Activated CD4-positive, alpha-beta T cell treated with anti-CD3 and anti-CD28 coated beads, Interleukin-2, amount 50 U/mL, for 48 hours (primary cell): ENCODE data around the gene ARFIP1.
"Not testable (repeated sequence)": the region's sequence is repeated elsewhere in the genome, so short reads cannot be mapped to it uniquely, and the experiment has no call there.

ENCODE experiments used
- DNase-seq, 2 experiments: peaks; one replicate each; pipeline ENCODE4 v3.0.0-alpha.2; 2020

The ARFIP1 gene

GRCh38 chr4:152779513-152780266 lies at the start of gene ARFIP1, which contains the start of gene TIGD4:
Gene ARFIP1, plus strand, starts transcription at chr4:152779954. Its CDS starts 49,680 bp downstream, at chr4:152829634.
Gene TIGD4, minus strand, starts transcription at chr4:152779730. Its CDS starts 8,726 bp downstream, at chr4:152771004.
- peak; percentile 95 to 97 for DNase-seq

- no peak for DNase-seq
Observed at GRCh38 chr4:152731997-152732396, 47.8 kb upstream of the ARFIP1 start.

DNA sequence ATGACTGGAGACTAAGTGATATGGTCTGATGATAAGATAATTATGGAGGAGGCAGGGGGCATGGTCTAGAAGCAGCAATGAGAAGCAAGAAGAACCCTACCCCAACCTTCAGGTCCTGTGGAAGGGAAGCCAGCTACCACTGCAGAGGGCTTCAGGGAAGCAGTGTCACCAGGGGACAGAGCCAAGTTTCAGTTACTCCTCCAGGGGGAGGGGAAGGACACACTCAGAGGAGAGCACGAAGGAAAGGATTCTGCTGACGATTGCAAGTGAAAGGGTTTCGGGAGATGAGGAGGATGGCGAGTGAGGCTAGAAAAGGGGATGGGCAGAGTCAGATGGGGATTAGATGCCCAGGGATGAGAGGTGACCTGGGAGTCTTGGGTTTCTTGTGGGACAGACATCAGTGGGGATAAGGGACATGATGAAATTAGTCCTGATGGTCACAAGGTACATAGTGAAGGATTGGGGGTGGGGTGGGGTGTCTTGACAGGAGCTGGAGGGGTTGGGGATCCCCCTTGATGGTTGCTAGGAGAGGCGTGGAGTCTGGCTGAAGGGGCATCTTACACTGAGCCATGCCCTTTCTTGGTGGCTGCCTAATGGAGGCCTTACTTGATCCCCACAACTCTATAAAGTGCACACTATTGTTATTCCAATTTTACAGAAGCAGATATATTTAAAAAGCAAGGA lies 45.6 kb upstream of the ARFIP1 start:
- no peak for DNase-seq

DNA sequence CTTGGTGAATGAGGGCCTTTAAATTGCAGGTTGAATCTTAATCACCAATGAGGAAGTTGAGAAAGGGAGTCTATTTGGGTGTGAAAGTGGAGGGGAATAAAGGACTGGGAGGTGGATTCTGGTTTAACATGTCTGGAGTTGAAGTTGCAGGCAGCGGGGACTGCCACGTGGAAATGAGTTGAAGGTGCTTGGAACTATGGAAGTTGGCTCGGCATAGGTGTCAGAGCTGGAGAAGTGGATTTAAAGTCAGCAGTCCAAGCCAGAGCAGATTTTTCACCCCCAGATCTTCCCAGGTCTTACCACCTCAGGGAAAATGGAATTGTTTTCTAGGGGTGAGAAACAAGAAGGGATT lies 45.1 kb upstream of the ARFIP1 start:
- DNase-seq = no peak

GRCh38 chr4:152735396-152735859 lies 44.3 kb upstream of the ARFIP1 start:
- no peak for DNase-seq

DNA sequence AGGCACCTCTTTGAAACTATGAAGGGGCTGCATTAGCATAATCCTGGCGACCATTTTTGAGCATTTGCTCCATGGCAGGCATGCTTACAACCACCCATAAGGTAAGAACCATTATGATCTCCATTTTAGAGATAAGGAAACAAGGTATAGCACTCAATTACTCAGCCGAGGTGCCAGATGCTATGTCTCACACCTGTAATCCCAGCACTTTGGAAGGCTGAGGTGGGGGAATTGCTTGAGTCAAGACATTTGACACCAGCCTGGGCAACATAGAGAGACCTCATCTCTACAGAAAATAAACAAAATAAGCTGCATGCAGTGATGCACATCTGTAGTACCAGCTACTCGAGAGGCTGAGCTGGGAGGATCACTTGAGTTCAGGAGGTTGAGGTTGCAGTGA lies 43.8 kb upstream of the ARFIP1 start:
- no peak for DNase-seq

DNA sequence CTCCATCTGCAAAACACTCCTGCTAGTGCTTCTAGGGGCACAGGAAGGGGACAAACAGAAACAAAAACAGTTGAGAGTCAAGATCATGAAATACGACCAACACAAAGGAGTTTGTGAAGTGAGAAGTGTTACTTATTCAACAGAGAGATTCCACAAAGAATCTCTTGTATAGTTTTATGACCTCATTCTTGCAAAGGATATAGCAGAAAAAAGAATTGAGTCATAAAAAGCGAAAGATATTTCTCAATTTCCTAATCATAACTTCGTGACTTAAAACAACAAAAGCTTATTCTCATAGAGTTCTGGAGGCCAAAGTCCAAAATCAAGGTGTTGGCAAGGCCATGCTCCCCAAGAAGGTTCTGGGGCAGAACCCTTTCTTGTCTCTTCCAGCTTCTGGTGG lies 40.9 kb upstream of the ARFIP1 start:
- DNase-seq = no peak

DNA sequence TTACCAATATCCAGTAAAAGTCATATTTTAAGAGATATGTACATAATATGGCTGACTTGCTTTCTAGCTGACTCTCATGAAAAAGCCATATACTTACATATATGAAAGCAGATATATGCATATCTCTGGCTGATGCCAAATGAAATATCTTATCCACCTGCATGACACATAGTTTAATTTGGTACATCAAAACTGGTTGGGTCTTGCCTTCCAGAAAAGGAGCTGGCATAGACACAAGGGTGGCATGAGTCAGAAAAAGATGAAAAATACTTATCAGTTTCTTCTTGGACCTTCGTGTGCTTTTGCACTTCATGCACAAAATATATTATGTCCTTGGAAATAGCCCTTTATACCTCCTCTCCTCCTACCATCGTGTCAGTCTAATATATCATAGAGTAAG lies 32.3 kb upstream of the ARFIP1 start:
- no peak for DNase-seq

DNA sequence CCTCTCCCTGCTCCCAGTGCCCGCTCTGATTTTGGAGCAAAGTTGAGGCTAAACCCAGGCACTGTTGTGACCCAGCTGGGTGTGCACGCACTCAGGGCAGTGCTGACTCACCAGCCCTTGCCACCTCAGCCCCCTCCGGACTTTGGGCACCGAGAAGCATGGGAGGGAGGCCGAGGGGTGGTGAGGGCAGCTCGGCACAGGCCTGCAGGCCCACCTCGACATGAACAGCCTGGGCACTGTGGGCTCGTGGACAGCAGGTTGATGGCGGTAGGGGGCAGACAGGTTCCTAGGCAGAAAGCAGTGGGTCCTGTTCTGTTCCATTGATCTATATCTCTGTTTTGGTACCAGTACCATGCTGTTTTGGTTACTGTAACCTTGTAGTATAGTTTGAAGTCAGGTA lies 31.1 kb upstream of the ARFIP1 start:
- DNase-seq = no peak

GRCh38 chr4:152763796-152764195 lies 16.0 kb upstream of the ARFIP1 start:
- no peak for DNase-seq

GRCh38 chr4:152765069-152765737 lies 14.6 kb upstream of the ARFIP1 start:
- DNase-seq = not testable (repeated sequence)

DNA sequence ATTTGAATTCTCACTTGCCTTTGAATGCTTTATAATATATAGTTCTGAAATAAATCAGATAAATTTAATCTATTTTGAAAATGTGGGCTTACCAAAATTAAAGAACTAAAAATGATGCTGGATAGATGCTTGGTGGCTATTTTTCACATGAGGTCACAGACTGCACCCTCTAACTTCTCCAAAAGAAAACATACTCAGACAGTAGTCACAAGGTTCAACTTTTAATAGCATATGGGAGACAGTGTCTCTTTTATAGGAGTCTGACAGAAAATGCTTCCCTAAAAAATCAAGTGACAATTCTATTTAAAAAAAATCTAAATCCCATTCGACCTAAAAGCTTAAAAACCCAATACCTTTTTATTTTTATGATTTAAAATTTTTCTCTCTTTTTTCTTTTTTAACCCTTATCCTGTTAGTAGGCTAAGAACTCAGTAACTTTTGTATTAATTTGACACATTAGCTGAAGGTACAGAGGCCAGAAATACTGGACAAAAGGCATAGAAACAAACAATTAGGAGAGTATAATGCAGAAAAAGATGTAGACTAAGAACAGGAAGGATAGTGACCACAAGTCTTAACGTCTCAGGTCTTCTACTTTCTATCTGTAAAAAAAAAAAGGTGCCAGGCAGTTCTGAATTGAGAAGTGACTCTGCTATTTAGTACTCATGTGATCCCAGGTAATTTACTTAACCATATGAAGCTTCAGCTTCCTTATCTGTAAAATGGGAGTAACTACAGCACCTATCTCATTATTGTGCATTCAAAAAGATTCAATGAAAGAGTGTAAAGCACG lies 7.8 kb upstream of the ARFIP1 start:
- no peak for DNase-seq

DNA sequence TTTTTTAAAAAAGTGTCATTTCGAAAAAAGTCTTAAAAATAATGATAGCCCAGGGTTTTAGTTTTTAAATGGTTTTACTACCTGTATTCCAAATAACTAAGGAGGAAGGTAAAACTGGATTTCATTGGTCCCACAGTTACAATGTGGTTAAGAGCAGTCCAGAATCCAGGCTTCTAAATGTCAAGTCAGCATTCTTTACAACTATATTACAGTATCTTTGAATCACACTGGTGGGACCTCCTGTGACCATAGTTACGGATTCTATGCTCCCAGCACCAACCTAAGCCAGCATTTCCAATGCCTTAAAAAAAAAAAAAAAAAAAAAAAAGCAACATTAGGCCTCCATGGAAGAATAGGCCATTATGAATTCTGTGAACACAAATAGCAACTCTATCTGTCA lies 6.4 kb upstream of the ARFIP1 start:
- DNase-seq = no peak

GRCh38 chr4:152773953-152774352 lies 5.8 kb upstream of the ARFIP1 start:
- no peak for DNase-seq

- no peak for DNase-seq
Observed at GRCh38 chr4:152776352-152776751, 3.4 kb upstream of the ARFIP1 start.

- no peak for DNase-seq
Observed at GRCh38 chr4:152777488-152777887, 2.3 kb upstream of the ARFIP1 start.

- peak; percentile 36 to 47 for DNase-seq
Observed at GRCh38 chr4:152778656-152779512, 870 bp upstream of the ARFIP1 start.

GRCh38 chr4:152780267-152780778 lies 569 bp downstream of the ARFIP1 start:
- DNase-seq = no peak

DNA sequence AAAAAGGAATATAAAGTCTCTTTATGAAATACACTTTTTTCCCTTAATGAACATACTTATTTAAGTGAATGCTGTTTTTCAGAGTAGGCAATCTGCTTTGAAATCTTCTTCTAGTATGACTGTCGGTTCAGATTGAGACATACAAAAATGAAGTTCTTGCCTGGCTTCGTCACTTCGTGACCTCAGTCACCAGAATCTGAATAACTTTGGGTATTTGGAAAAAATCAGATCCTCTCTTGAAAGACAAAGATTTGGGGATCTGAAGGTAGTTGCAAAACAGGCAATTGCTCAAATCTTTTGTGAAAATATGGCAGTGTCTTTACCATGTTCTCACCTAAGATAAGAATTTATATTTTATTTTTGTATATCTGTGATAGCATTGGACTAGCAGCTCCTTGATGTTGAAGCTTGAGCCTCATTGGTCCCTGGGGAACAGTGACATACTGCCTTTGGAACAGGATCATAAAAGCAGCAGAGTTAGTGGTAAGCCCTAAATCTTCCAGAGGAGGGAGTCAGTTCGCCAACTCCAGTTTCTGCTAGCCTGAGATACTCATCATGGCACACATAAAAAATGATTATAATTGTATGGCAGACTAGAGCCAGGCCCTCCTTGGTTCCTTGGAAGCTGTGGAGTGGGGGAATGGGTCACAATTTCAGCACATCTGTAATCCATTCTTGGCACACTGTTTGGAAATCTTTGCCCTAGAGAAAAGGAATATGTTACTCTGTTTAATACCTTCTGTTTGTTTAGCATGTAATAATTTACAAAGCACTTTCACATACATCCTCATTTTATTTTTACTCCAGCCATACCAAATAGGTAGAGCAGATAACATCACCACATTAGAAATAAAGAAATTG lies 5.0 kb downstream of the ARFIP1 start:
- DNase-seq = no peak
